Loucy (cell line): Measurements from ENCODE around the gene PTPRT.

Experiments
- H2AFZ ChIP-seq: fragments of 200-600 bp; sonication (generic); 2 replicates; pipeline ENCODE4 v1.6.0; 2016; ENCODE audit warnings: antibody characterized with exemption, mild to moderate bottlenecking, low read length, moderate library complexity
- H3F3A ChIP-seq: fragments of 200-600 bp; 2 replicates; pipeline ENCODE4 v1.6.0; 2016; ENCODE audit warnings: antibody characterized with exemption, low read depth, mild to moderate bottlenecking
- H3K27me3 ChIP-seq: fragments of 200-600 bp; sonication (generic); 2 replicates; pipeline ENCODE4 v1.6.1; 2014; ENCODE audit warnings: low read length, mild to moderate bottlenecking; ENCODE audit not compliant: insufficient read depth, poor library complexity, severe bottlenecking
- H3K36me3 ChIP-seq: fragments of 200-600 bp; sonication (generic); 2 replicates; pipeline ENCODE4 v1.6.1; 2016; ENCODE audit warnings: low read length; ENCODE audit not compliant: insufficient read depth
- H3K4me1 ChIP-seq: fragments of 200-600 bp; sonication (generic); 2 replicates; pipeline ENCODE4 v1.5.1; 2014; ENCODE audit warnings: low read length, mild to moderate bottlenecking; ENCODE audit not compliant: insufficient read depth, poor library complexity, severe bottlenecking
- H3K4me2 ChIP-seq: fragments of 200-600 bp; sonication (generic); 2 replicates; pipeline ENCODE4 v1.6.0; 2014; ENCODE audit warnings: antibody characterized with exemption, low read length, low read depth, mild to moderate bottlenecking; ENCODE audit not compliant: poor library complexity, severe bottlenecking
- H3K4me3 ChIP-seq: fragments of 200-600 bp; sonication (generic); 2 replicates; pipeline ENCODE4 v1.5.1; 2014; ENCODE audit warnings: low read length, mild to moderate bottlenecking, mixed read lengths; ENCODE audit not compliant: poor library complexity, severe bottlenecking
- H3K79me2 ChIP-seq: fragments of 200-600 bp; sonication (generic); 2 replicates; pipeline ENCODE4 v1.6.1; 2014; ENCODE audit warnings: low read length; ENCODE audit not compliant: insufficient read depth
- H3K9ac ChIP-seq: fragments of 200-600 bp; sonication (generic); 2 replicates; pipeline ENCODE4 v1.6.0; 2014; ENCODE audit warnings: mild to moderate bottlenecking, low read depth, low read length, moderate library complexity; ENCODE audit not compliant: poor library complexity, severe bottlenecking
- H3K9me2 ChIP-seq: fragments of 200-600 bp; sonication (generic); replicated peaks from 2 replicates; pipeline ENCODE4 v1.6.1; 2016; ENCODE audit warnings: low read depth, low read length, mixed read lengths
- H3K9me3 ChIP-seq: fragments of 200-600 bp; sonication (generic); 2 replicates; pipeline ENCODE4 v1.6.1; 2014; ENCODE audit warnings: mild to moderate bottlenecking, antibody characterized with exemption, low read length, low read depth; ENCODE audit not compliant: insufficient read depth
- H4K20me1 ChIP-seq: fragments of 200-600 bp; sonication (generic); 2 replicates; pipeline ENCODE4 v1.6.0; 2014; ENCODE audit warnings: antibody characterized with exemption, low read length, mild to moderate bottlenecking; ENCODE audit not compliant: insufficient read depth, poor library complexity, severe bottlenecking
- CTCF ChIP-seq: fragments of 200-600 bp; sonication (generic); conservative IDR thresholded peaks from 2 replicates; pipeline ENCODE4 v1.5.1; 2014; ENCODE audit warnings: mild to moderate bottlenecking, antibody characterized with exemption, low read length
- EZH2phosphoT487 ChIP-seq: fragments of 200-600 bp; IDR thresholded peaks from 2 replicates; pipeline ENCODE4 v1.6.1; 2018; ENCODE audit warnings: antibody characterized with exemption, mild to moderate bottlenecking, moderate library complexity, borderline replicate concordance

Gene PTPRT

GRCh38 chr20:42656130-42656529 lies 533.6 kb downstream of the PTPRT start:
- no peaks in the 10 kb centered on the region for H3K79me2 ChIP-seq
- no peaks in the 10 kb centered on the region for H3K36me3 ChIP-seq
- no peaks in the 10 kb centered on the region for H3K9me2 ChIP-seq
- H3K27me3 ChIP-seq: no peaks in the 10 kb centered on the region
- no peak overlapping the region for H3K4me3 ChIP-seq
- H3K9me3 ChIP-seq: no peaks in the 10 kb centered on the region
- no peaks in the 10 kb centered on the region for H3K4me1 ChIP-seq
- H4K20me1 ChIP-seq: no peaks in the 10 kb centered on the region
- H3F3A ChIP-seq: no peaks in the 10 kb centered on the region
- no peak overlapping the region for H3K9ac ChIP-seq
- no peak for TF ChIP-seq CTCF
- no peak for TF ChIP-seq EZH2phosphoT487
- no peak overlapping the region for H2AFZ ChIP-seq
- H3K4me2 ChIP-seq: no peak overlapping the region

GRCh38 chr20:42652266-42652665 lies 537.4 kb downstream of the PTPRT start:
- Histone ChIP-seq H3K4me3 (no peak overlapping the region), H3K9ac (no peak overlapping the region), H3K27me3 (no peaks in the 10 kb centered on the region), H4K20me1 (no peaks in the 10 kb centered on the region), H3K4me1 (no peaks in the 10 kb centered on the region), H3K4me2 (no peak overlapping the region), H3K9me3 (peaks cover 5% of the 10 kb centered on the region; the same call in 1 of the 2 replicates), H3F3A (no peaks in the 10 kb centered on the region), H3K9me2 (no peaks in the 10 kb centered on the region), H2AFZ (no peak overlapping the region), H3K36me3 (no peaks in the 10 kb centered on the region), H3K79me2 (no peaks in the 10 kb centered on the region)
- no peak for TF ChIP-seq EZH2phosphoT487
- no peak for TF ChIP-seq CTCF

GRCh38 chr20:42650191-42650746 lies 539.4 kb downstream of the PTPRT start:
- peaks cover 5% of the 10 kb centered on the region; the same call in 1 of the 2 replicates for H3K9me3 ChIP-seq
- H4K20me1 ChIP-seq: no peaks in the 10 kb centered on the region

More at GRCh38 chr20:42650191-42650746, 539.4 kb downstream of the PTPRT start:
- TF ChIP-seq EZH2phosphoT487 (no peak), CTCF (no peak)
- no peak overlapping the region for H2AFZ ChIP-seq
- no peaks in the 10 kb centered on the region for H3K79me2 ChIP-seq
- H3K9me2 ChIP-seq: no peaks in the 10 kb centered on the region
- H3K27me3 ChIP-seq: no peaks in the 10 kb centered on the region
- H3K4me3 ChIP-seq: no peak overlapping the region
- H3K4me2 ChIP-seq: no peak overlapping the region
- no peaks in the 10 kb centered on the region for H3F3A ChIP-seq
- H3K9ac ChIP-seq: no peak overlapping the region
- no peaks in the 10 kb centered on the region for H3K4me1 ChIP-seq
- no peaks in the 10 kb centered on the region for H3K36me3 ChIP-seq
